ENCODE results near the gene LTBP4.

The LTBP4 gene

DNA sequence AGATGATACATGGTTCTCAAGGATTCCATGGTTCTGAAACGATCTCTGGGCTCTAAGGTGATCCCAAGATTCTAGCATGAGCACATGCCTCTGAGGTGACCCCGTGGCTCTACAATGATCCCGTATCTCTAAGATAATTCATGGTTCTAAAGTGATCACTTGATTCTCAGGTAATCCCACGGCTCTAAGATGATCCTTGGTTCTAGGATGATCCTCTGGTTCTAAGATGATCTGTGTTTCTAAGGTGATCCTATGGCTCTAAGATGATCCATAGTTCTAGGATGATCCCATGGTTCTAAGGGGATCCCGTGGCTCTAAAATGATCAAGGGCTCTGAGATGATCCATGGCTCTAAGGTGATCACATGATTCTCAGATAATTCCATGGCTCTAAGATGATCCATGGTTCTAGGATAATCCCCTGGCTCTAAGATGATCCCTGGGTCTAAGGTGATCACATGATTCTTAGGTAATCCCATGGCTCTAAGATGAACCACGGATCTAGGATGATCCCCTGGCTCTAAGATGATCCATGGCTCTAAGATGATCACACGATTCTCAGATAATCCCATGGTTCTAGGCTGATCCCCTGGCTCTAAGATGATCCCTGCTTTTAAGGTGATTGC is 67.9 kb downstream of the LTBP4 start:
- no peak for DNase-seq

DNA sequence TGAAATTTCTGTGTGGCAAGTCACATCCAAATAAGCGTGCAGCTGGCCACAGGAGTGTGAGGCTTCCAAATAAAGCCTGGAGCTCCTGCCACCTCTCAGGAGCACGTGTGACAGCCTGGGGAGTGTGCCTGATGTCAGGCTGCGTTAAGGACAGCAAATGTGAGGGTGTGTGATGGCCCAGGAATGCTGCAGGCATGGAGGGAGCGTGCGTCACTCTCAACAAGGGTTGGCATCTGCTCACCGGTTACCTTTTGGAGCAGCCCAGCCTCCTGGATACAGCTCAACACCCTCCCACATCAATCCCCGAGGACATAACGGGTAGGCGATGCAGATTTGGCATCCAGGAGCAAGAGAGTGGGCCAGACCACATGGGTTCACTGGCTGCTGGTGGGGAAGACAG is 70.2 kb downstream of the LTBP4 start:
- DNase-seq, result no peak

DNA sequence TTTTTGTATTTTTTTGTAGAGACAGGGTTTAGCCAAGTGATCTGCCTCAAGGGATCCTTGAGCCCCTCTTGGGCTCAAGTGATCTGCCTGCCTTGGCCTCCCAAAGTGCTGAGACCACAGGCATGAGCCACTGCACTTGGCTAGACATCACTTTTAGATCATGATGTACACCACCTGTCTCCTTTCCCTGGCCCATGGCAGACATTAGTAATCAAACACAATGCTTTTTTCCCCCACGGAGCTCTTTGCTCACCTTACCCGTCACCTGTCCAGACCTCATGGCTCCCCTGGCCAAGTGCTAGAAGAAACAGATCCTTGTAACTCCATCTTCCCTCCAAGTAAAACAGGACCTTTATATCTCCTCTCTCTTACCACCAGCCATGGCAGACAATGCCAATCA is 70.9 kb downstream of the LTBP4 start:
- no peak for DNase-seq

DNA sequence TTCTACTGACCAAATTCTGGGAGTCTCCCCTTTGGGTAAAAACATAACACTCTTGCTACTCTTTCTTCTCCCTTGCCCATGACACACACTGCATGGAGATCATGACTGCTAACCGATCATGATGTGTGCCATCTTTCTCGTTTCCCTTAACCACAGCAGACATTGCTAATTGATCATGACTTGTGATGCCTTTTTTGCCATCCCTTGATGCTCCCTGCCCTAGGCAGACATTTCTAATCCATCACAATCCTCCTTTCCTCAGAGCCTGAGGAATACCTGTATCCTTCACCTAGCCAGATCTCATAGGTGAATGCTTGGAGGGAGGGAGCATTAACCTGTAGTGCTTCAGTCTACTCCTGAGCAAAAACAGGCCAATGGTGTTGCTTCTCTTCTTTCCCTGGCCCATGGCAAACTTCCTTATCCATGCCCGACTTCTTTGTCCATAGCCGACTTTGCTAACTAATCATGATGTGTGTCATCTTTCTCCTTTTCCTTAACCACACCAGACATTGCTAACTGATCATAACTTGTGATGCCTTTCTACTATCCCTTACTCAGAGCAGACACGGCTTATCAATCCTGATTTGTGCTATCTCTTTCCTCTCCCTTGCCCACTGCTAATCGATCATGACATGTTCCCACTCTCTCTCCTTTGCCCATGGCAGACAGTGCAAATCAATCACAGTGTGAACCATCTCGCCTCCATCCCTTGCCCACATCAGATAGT is 71.6 kb downstream of the LTBP4 start:
- DNase-seq, result no peak

GRCh38 chr19:40673397-40673796 is 72.2 kb downstream of the LTBP4 start:
- no peak for DNase-seq

GRCh38 chr19:40674291-40674690 is 73.1 kb downstream of the LTBP4 start:
- no peak for DNase-seq

DNA sequence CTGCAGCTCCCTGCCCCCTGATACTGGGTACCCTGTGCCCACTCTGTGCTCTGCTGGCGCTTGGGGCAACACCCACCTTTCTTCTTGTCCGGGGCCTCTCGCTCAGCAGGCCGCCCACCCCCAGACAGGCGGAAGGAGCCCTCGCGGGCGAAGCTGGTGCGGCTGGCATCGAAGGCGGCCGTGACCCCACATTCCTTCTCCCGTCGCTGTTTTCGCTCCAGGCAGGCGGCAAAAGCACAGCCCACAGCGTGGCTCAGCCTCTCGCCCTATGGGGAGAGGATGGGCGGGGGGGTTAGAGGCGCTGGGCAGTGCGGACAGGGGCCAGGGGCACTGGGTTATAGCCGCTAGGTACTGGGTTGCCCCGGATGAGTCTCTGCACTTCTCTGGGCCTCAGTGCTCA is 76.0 kb downstream of the LTBP4 start:
- no peak for DNase-seq

Data from NCI-H748 treated with DMSO at 0.1 percent for 48 hours (cell line).